Kidney tubule cell (primary cell): ENCODE results near the gene TYMP.
"Not testable (repeated sequence)": the region's sequence is repeated elsewhere in the genome, so short reads cannot be mapped to it uniquely, and the experiment has no call there.

Source experiments
- DNase-seq: peaks from one replicate; pipeline ENCODE4 v3.0.0-alpha.2; 2018; ENCODE audit warnings: low spot score

Gene TYMP

DNA sequence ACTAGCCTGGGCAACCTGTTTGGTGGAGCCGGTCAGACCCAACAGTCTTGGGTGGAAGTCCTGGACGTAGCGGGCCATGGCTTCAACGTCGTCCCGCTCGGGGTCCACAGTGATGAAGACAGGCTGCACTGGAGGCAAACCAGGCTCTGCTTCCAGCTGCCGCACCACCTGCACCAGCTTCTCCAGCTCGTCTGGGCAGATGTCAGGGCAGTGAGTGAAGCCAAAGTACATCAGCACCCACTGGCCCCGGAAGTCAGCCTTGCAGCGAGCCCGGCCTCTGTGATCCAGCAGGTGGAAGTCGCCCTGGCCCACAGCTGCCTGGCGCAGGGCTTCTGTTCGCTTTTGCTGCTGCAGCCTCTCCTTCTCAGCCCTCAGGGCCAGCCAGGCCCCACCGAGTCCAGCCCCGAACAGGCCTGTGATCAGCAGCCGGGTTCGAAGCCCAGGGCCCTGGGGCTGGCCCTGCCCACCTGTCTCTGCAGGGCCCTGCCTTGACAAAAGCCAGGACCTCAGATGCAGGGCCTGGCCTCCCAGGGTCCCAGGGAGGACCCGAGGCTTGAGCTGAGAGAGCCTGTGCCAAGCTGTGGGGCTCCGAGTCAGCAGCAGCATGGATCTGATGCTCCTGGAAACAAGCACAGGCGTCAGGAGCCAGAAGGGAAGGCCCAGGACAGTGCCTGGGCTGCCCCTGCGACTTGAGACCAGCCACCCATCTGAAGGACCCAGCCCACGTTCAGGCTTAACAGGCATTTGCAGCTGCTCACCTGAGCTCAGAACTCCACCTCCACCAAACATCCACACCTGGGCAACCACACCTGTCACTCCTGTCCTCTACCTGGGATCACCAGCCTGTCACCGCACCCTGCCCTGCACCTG is 5.8 kb downstream of the TYMP start:
- no peak for DNase-seq

DNA sequence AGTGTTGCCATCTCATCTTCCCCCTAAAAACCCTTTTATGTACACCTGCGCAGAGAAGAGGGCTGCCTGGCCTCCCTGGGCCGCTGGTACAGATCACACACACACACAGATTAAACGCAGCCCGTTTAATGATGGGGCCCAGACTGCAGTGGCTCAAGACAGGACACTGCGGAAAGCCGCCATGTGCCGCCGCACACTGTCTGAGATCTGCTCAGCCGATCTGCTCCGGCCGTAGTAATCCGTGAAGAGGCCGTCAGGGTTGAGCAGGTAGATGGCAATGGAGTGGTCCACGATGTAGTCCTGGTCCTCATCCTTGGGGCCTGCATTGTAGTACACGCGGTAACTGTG is 6.4 kb downstream of the TYMP start:
- no peak for DNase-seq

DNA sequence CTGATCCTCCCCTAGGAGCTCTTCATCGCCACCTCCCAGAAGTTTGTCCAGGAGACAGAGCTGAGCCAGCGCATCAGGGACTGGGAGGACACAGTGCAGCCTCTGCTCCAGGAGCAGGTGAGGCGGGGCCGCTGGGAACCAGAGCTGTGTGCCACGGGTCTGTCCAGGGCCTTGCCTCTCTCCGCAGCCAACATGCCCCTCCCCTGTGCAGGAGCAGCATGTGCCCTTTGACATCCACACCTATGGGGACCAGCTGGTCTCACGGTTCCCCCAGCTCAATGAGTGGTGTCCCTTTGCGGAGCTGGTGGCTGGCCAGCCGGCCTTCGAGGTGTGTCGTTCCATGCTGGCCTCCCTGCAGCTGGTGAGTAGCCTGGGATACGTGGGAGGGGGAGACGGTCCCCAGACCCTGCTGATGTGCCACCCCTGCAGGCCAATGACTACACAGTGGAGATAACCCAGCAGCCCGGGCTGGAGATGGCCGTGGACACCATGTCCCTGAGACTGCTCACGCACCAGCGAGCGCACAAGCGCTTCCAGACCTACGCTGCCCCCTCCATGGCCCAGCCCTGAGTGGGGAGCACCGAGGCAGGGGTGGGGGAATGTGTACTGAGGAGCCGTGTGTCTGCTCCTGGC is 6.9 kb downstream of the TYMP start:
- DNase-seq = no peak

DNA sequence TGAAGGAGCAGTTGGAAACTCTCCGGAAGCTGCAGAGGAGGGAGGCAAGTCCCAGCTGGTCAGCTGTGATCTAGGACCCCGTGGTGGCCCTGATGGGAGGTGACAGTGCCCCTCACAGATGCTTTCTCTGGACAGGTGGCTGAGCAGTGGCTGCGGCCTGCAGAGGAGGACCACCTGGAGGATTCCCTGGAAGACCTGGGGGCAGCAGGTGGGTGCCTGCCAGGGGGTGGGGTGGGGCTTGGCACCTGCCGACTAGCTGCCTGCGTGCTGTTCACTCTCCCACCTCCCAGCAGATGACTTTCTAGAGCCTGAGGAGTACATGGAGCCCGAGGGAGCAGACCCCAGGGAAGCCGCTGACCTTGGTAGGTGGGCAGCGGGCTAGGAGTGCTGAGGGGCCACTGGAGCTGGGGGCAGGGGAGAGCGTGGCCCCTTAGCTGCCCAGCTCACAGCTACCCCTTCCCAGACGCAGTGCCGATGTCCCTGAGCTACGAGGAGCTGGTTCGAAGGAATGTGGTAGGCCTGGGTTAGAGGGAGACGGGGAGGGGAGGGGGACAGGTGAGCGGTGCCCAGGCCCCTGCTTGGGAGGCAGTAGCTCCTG is 7.5 kb downstream of the TYMP start:
- no peak for DNase-seq

DNA sequence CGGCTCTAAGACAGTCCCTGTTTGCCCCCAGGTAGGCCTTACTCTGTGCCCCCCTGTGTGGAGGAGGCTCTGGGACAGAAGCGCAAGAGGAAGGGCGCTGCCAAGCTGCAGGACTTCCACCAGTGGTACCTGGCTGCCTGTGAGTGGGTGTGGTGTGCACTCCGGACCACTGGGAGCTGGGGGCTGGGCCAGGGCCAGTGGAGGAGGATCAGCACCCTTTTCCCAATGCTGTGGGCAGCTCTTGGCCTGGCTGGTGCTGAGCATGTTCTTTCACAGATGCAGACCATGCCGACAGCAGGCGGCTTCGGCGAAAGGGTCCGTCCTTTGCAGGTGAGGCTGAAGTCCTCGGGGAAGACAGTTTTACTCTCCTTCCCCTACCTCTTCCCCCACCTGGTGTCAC is 8.1 kb downstream of the TYMP start:
- no peak for DNase-seq

DNA sequence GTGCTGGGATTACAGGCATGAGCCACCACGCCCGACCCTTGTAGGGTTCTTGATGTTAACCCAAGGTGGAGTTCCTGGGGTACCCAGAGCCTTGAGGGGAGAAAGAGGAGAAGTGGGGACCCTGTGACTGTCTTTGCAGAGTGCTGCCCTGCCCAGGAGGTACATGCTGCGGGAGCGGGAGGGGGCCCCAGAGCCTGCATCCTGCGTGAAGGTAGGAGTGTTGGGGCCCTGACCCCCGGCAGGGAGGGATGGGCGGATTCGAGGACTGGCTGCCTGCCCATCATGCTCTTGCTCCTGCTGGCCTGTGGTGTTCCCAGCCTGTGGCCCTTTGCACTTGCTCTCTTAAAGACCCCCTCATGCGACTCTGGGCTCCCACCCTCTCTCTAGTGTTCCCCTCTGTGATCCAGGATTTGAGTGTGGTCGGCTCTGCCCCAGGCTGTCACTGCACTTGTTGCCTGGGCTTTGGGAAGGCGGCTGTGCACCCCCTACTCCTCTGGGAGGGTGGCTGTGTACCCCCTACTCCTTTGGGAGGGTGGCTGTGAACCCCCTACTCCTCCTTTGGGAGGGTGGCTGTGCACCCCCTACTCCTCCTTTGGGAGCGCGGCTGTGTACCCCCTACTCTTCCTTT is 8.9 kb downstream of the TYMP start:
- DNase-seq = no peak

DNA sequence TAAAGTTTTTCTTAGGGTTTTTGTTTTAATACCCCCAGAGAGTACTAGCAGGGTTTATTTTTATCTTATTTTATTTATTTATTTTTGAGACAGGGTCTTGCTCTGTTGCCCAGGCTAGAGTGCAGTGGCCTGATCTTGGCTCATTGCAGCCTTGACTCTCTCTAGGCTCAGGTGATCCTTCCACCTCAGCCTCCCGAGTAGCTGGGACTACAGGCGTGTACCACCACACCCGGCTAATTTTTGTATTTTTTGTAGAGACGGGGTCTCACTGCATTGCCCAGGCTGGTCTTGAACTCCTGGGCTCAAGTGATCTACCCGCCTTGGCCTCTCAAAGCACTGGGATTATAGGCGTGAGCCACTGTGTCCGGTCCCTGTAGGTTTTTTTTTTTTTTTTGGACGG is 9.6 kb downstream of the TYMP start:
- not testable (repeated sequence) for DNase-seq

DNA sequence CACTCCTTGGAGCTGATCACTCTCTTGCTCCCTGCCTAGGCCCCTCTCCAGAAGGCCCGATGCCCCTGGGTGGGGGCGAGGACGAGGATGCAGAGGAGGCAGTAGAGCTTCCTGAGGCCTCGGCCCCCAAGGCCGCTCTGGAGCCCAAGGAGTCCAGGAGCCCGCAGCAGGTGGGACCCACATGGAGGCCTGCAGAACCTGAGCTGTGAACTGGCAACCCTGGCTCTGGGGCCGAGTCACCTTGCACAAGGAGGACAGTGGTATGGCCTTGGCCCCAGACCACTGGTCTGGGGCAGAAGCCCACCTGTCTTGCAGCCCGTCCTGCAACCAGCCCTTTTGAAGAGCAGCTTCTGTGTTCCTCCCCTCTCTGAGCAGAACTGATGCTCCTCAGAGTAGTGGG is 10.7 kb downstream of the TYMP start:
- DNase-seq = no peak

DNA sequence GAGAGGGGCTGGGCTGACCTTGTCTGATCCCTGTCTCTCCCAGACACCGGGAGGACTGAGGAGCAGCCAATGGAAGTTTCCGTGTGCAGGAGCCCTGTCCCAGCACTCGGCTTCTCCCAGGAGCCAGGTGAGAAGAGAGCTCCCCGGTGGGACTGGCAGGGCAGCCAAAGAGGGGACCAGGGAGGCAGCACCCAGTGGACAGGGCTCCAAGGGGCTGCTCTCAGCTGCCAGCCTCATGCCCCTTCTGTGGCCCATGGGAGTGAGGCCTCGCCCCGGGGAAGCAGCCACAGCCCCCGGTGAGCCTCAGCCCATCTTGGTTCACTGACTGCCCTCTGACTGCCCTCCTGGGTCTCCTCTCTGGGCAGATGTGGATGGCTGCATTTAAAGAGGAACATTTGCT is 11.2 kb downstream of the TYMP start:
- no peak for DNase-seq

DNA sequence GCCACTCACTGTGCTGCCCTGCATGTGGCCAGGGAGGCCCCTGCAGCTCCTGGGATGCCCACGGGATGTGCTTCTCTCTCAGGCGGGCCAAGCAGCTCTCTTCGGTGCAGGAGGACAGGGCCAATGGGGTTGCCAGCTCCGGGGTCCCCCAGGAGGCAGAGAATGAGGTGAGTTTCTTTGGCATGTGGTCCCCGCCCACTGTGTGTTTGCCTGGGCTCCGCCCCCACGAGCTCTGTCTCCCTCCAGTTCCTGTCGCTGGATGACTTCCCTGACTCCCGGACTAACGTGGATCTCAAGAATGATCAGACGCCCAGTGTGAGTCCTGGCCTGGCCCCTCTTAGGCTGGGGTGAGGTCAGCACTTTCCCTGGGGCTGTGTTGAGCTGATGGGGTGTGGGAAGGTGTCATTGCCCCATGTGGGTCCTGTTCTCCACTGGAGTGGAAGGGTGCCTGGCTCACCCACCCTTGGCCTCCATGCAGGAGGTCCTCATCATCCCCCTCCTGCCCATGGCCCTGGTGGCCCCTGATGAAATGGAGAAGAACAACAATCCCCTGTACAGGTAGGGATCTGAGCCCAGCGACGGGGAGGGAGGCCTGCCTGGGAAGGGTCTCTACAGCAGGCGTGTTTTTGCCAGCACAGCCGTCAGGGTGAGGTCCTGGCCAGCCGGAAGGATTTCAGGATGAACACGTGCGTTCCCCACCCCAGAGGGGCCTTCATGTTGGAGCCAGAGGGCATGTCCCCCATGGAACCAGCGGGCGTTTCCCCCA is 12.1 kb downstream of the TYMP start:
- DNase-seq = no peak

DNA sequence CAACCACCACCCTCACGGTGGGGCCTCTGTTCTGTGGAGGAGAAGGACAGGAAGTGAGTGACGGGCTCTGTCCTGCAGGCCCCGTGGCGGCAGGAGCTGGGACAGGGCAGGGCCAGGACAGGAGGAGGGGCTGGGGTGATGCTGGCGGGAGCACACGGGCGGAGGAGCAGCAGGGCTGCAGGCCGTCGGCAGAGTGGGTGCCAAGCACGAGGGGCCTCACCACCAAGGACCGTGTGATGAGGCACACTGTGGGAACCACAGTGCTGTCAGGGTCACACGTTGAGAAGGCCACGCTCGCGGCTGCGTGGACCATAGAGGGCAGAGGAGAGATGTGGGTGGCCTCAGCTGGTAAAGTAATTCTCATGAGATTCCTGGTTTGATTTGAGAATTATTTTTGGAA is 12.9 kb downstream of the TYMP start:
- no peak for DNase-seq

DNA sequence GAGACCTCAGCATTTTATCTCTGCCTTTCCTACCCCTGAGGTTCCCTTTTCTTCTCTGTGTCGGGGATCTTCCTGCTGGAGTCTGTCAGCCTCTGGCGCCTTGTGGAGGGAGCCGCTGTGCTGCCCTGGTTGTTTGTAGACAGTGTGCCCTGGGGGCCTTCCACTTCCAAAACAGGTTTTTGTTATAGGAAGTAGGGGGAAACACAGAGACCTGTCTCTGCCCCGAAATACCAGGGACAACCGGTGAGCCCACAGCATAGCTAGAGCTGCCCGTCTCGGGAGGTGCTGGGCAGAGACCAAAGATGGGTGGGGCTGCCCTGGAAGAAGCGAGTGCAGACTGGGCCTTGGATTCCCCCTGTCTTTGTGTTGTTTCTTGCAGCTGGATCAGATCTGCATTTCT is 13.7 kb downstream of the TYMP start:
- DNase-seq = no peak

DNA sequence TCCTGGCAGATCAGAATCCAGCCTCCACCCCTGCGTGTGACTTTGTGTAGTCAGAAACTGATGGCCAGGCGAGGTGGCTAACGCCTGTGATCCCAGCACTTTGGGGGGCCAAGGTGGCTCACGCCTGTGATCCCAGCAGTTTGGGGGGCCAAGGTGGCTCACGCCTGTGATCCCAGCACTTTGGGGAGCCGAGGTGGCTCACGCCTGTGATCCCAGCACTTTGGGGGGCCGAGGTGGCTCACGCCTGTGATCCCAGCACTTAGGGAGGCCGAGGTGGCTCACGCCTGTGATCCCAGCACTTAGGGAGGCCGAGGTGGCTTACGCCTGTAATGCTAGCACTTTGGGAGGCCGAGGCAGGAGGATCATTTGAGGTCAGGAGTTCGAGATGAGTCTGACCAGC is 16.6 kb downstream of the TYMP start:
- DNase-seq = no peak

DNA sequence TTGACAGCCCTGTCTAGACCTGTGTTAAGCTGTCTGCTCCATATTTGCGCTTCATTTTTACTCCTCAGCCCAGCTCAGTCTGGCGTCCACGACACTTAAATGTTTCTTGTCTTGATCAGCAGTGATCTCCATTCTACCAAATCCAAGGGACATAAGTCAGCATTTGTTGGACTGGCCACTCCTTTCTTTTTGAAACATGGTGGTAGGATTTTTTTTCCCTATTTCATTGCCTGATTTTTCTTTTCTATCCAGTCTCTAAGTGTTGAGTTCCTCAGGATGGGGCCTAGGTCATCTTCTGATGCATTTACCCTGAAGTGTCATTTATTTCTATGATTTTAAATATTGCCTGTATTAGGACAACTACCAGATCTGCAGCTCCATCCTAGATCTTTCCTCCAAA is 20.9 kb downstream of the TYMP start:
- no peak for DNase-seq

DNA sequence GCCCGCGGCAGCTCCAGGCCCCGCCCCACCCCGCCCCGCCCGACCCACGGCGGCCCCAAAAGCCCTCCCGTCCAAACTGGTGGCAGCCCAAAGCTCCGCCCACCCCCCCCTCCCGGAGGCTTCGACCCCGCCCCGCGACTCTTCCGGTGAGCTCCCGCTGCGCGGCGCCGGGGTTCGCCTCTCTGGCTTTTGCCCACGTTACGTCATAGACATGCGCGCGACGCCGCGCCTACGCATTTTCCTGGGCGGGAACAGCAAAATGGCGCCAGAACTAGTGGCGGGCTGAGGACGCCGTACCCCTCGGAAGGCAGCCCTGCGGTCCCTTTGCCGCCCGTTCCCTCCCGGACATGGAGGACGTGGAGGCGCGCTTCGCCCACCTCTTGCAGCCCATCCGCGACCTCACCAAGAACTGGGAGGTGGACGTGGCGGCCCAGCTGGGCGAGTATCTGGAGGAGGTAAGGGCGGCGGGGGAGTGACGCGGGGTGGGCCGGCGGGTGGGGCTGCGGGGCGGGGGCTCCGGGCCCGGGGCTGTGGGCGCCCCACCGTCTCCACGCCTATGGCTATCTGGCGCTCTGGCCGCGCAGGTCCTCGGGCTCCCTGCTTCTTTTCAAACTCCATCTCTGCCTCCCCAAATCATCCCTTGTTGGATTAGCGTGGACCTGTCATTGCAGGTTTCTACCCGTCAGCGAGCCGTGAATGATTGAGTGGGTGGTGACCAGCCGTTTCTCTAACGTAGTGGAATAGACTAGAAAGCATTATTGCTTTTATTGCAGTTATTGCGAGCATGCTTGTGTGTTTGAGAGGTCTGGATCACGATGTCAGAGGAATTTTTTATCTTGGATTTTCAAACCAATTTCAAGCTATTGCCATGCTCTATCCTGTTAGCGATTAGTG is 21.6 kb downstream of the TYMP start, which contains the start of gene NCAPH2:
Gene NCAPH2 (plus strand): TSS at position 234 of the 894 bp plus-strand sequence. CDS start 114 bp downstream, at position 348.
- peak; percentile 97 for DNase-seq

DNA sequence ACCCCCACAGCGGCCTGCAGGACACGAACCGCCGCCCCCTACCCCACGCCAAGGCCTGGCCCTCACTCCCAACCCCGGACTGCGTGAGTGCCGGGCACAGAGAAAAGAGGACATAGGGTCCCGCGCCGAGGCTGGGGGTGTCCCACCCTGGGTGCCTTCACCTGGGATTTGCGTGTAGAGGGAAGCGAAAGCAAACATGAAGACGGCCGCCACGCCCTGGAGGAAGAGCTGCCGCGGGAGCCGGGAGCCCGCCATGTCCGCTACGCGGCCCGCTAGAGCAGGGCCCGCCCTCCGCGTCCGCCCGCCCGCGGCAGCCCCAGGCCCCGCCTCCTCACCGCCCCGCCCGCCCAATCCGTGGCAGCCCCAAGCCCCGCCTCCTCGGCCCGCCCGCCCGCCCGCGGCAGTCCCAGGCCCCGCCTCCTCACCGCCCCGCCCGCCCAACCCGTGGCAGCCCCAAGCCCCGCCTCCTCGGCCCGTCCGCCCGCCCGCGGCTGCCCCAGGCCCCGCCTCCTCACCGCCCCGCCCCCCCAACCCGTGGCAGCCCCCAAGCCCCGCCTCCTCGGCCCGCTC is 22.3 kb downstream of the TYMP start, which contains the start of gene LMF2:
Gene LMF2 (minus strand): TSS at position 282 of the 570 bp plus-strand sequence. CDS start 27 bp downstream, at position 255.
- DNase-seq = no peak

DNA sequence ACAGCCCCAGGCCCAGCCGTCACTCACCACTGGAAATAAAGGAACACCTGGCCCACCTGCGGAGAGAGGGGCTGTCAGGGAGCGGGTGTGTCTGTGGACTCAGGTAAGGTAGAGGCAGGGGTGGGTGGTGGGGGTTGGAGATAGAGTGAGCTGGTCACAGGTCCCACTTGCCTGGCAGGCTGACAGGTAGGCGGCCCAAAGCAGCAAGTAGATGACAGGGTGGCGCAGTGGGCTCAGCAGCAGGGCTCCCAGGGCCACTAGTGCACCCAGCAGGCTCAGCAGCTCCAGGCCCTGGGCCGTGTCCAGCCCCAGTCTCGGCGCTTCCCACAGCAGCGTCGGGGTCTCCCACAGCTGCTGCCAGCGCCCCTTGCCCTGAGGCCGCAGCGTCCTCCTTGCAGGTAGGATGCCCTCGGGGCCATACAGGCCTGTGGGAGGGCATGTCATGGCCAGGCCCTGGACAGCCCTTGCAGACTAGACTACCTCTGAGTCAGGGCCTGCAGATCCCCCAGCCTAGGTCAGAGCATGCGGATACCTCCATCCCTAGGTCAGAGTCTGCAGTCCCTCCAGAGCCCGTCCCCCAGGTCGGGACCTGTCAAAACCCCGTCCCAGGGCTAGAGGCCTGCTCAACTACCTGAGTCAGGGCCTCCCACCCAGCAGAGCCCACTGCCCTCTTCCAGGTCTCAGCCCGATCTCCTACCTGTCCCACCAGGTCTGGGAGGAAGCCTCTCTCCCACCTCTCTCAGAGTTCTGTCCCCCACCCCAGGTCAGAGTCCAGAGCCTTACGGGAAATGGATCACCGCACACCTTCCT is 23.0 kb downstream of the TYMP start:
- peak; percentile 36 for DNase-seq

DNA sequence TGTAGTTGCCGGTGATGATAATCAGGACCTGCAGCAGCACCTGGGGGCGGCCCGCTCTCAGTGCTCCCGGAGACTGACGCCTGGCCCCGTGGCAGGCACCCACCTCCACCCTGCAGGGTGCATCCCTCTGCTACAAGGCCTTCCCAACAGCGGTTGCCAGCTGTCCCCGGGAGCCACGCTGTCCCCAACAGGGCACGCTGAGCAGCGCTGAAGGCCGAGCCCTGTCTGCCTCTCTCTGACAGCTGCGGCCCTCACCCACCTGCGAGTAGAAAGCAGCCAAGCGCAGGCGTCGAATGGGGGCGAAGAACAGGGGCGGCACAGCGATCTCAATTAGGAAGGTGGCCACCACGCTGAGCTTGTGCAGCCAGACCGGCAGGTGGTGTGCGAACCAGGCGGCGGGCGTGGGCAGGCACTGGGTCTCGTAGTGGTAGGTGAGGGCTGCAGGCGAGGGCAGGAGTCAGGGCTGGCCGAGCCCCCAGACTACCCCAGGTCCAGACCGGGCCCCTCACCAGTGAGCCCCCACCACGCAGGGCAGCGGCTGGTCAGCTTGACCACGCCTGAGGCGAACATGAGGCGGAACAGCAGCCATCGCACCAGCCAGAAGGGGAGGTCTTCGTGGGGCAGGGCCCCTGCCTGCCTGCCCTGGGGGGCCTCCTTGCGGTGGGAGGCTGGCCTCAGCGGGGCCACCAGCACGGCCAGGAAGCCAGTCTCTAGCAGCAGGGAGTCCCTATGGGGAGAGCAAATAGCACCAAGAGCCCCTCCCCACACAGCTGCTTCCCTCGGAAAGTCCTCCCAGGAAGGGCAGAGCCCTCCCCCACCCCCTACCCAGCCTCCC is 23.8 kb downstream of the TYMP start:
- DNase-seq = no peak
